GM21390 (cell line): ENCODE results near the gene PTPN7.
"Not testable (repeated sequence)": the region's sequence is repeated elsewhere in the genome, so short reads cannot be mapped to it uniquely, and the experiment has no call there.

Experiments used
- ATAC-seq: cut with Tn5 transposase; IDR thresholded peaks from one replicate; pipeline ENCODE4 v1.9.1; 2021; ENCODE audit not compliant: unreplicated experiment

PTPN7 gene

DNA sequence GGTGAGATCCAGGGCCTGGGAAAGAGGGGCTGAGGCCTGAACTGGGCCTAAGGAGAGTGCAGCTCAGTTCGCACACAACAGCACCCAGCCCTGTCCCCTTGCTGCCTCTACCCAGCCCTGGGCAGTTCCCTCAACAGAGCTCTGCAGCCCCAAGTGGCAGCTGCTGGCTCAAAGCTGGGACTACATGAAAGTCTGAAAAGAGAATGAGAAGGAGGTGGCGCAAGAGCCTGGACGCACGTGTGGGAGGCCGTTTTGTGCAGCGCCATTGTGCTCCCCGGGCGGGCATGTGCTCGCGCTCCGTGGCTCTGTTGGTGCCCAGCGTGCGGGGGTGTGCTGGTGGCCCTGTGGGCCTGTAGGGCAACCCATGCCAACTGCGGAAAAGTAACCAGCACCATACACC, 27.4 kb downstream of the PTPN7 start:
- ATAC-seq = no peak

DNA sequence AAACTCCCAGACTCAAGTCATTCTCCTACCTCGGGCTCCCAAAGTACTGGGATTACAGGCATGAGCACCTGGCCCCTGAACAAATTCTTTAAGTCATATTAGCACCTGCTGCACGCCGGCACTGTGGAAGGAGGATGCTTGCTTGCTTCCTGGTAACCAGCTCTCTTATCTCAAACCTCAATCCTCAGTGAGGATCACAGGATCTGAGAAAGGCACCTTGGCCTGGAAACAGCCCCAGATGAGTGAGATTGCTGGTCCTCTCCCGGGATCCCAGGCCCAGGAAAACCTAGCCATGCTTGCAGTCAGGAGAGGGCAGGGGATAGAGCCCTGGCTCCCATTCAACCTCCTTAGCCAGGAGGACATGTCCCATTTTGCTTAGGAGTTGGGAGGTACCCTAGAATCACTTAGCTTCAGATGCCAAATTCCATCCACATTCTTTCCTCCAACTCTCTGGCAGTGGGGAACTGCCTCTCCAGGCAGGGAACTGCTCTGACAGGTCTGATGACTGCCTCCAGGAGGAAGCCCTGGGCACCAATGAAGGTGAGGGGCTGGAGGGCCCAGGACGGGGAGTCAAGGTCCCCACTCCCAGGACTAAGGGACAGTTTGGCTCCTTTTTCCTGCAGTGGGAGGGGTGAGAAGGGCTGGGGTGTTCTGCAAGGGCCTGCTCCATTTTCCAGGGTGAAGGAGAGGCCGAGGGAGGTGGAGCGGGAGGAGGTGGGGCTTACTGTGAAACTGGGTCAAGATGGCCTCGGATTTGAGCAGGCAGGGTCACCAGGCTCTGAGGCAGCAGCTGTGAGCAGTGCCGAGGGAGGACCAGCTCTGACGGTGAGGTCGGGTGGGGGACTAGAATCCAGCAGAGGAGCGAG, 28.2 kb downstream of the PTPN7 start:
- no peak for ATAC-seq

DNA sequence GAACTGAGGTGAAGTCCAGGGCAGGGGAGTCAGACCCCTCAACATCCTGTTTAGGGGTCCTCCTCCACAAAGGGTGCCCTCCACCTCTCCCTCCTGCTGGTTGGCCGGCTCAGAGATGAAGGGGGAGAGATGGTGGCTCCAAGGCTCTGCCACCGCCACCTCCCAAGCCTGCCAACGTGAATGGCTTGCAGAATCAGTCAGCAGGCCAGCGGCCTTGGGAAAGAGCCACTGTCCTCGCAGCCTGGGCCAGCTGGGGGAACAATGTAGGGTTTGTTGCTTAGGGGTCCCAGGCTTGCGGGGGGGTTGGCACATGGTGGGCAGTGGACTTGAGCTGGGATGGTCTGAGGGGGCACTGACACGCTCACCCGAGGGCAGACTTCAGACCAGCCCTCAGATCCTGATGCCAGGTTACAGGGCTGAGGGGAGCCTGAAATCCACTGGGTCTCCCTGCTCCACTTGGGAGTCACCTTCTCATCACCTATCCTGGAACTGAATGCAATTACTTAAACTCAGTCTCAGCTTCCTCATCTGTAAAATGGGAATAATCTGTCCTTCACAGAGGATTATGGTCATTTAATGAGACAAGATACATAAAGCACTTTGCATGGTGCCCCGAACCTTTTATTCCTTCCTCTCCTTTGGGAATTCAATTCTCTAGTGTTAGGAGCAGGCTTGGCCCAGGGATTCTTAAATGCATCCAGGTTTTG, 29.4 kb downstream of the PTPN7 start:
- no peak for ATAC-seq

DNA sequence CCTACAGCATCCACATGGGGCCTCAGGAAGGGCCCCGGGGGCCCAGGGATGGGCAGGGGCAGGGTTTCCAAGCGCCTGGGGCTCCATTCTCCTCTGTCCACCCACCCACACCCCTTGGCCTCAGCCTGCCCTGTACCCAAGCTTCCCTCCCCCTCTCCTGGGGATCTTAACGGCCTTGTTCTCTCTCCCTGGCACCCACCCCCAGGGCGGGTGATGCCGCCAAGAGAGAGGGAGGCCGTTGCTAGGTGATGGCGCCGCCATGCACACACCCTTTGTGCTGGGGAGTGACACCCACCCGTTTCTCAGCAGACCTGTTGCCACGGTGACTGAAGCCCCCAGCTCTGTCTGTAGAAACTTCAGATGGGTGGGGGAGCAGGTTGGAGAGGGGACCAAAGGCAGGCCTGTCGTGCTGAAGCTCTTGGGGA, 30.1 kb downstream of the PTPN7 start:
- no peak for ATAC-seq

DNA sequence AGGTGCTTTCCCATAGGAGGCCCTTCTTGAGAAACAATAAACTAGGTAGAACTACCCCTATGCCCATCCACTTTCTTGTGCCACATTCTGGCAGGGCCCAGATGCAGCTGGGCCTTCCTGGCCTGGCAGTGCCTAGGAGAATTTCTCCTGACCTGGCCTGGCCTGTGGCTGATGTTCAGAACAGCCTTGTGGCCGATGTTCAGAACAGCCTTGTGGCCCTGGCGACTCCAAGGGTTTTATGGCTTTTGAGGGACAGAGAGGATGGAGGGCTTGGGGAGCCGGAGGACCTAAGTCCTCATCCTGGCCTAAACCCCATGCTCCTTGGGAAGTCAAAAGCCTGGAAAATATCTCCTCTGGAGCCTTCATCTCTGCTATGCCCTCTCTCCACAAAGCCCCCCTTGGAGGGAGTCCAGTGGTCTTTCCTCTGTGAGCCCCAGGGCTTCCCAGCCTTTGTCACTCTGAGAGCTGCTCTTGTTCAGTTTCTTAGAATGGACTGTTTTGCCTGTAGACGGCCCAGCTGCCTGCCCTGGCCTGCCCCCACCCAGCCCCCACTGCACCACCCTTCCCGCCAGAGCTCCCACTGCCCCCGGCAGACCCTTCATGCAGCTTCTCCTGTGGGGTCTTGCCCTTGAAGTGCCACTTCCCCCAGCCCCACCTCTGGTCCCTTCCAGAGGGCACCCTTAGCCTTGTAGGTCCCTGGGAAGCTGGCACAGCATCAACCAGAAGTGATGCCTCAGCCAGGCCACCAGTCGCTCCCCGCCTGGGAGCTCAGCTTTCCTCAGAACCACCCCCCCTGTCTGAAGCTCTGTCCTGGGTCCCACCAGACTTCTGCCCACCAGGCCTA, 30.7 kb downstream of the PTPN7 start:
- ATAC-seq = no peak

DNA sequence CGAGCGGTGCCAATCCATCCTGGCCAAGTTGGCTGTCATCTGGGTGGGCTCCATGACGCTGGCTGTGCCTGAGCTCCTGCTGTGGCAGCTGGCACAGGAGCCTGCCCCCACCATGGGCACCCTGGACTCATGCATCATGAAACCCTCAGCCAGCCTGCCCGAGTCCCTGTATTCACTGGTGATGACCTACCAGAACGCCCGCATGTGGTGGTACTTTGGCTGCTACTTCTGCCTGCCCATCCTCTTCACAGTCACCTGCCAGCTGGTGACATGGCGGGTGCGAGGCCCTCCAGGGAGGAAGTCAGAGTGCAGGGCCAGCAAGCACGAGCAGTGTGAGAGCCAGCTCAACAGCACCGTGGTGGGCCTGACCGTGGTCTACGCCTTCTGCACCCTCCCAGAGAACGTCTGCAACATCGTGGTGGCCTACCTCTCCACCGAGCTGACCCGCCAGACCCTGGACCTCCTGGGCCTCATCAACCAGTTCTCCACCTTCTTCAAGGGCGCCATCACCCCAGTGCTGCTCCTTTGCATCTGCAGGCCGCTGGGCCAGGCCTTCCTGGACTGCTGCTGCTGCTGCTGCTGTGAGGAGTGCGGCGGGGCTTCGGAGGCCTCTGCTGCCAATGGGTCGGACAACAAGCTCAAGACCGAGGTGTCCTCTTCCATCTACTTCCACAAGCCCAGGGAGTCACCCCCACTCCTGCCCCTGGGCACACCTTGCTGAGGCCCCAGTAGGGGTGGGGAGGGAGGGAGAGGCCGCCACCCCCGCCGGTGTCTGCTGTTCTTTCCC, 32.4 kb downstream of the PTPN7 start:
- no peak for ATAC-seq

DNA sequence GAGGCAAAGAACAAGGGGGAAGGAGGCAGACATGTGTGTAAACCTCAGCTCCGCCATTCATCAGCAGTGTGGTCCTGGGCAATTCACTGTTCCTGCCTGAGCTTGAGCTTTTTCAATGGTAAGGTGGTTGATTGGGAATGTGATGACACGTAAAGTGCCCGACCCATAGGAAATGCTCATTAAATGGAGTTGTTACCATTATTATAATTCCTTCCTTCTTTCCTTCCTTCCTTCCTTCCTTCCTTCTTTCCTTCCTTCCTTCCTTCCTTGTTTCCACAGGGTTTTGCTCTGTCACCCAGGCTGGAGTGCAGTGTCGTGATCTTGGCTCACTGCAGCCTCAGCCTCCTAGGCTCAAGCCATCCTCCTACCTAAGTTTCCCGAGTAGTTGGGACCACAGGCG, 33.3 kb downstream of the PTPN7 start:
- no peak for ATAC-seq

DNA sequence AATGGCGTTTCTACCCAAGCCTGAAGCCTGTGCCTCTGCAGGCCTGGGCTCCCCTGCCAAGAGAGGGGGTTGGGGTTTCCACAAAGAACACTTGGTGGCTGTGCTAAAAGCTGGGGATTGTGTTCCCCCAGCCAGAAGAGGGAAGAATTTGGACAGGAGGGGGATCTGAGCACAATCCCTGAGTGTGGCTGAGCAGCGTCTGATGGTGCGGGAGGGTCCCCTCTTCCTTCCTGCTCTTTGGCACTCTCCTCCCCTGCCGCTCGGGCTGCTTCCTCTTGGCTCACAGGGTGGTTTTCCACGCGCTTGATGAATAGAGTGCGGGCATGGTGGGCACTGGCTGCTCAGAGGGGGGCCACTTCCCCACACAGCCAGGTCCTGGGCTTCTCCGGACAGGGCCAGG, 34.0 kb downstream of the PTPN7 start:
- ATAC-seq = no peak

DNA sequence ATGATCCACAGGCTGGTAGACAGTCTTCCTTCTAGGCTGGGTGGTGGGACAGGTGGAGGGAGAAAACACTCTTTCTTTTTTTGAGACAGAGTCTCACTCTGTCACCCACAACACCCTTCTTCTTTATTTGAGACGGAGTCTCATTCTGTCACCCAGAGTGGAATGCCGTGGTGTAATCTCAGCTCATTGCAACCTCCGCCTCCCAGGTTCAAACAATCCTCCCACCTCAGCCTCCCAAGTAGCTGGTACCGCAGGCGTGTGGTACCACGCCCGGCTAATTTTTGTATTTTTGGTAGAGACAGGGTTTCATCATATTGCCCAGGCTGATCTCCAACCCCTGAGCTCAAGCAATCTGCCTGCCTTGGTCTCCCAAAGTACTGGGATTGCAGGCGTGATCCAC, 34.8 kb downstream of the PTPN7 start:
- ATAC-seq = no peak

DNA sequence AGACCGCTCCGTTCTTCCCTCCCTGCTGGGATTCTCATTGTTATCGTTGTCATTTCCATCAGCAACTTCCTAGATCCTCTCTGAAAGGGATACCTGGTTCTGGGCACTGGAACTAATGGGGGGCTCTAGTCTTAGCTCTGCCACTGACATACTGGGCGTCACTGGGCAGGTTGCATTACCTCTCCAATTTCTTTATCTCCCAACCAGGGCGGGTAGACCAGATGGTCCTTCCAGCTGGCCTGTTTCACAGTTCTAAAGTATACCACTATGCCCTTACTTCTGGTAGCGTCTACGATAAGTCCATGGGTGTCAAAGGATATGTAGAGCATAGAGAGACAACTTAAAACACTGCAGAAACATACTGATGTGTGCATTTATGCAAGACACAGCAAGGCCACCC, 36.3 kb downstream of the PTPN7 start:
- no peak for ATAC-seq

DNA sequence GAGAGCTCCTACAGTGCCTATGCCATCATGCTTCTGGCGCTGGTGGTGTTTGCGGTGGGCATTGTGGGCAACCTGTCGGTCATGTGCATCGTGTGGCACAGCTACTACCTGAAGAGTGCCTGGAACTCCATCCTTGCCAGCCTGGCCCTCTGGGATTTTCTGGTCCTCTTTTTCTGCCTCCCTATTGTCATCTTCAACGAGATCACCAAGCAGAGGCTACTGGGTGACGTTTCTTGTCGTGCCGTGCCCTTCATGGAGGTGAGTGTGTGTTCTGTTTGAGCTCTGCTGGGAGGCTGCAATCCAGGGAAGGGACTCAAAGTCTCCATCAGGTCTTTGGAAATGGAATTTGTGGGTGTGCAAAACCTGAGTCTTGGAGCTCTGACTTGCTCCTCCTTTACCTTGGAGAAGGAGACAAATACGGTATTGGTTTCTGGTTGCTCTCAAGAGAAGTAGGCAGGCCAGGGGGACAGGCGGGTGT, 37.0 kb downstream of the PTPN7 start:
- no peak for ATAC-seq

DNA sequence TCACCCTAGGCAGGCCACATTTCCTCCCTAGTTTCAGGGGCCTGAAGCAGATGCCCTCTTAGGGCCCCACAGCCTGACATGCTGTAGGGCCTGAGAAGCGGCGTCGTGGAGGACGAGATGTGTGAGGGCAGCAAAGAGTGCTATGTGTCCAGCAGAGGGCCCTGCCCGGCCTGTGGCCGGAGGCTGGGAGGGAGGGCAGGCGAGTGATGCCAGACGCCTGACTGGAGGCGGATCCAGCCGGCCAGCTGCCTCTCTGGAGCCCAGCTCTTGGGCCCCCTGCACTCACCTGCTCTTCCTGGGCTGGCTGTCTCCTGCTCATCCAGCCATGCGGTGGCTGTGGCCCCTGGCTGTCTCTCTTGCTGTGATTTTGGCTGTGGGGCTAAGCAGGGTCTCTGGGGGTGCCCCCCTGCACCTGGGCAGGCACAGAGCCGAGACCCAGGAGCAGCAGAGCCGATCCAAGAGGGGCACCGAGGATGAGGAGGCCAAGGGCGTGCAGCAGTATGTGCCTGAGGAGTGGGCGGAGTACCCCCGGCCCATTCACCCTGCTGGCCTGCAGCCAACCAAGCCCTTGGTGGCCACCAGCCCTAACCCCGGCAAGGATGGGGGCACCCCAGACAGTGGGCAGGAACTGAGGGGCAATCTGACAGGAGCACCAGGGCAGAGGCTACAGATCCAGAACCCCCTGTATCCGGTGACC, 37.6 kb downstream of the PTPN7 start, which contains the start of gene GPR37L1:
Gene GPR37L1, plus strand, starts transcription at position 279 of the 697 bp plus-strand sequence. Its CDS starts 47 bp downstream, at position 326.
- ATAC-seq = no peak

DNA sequence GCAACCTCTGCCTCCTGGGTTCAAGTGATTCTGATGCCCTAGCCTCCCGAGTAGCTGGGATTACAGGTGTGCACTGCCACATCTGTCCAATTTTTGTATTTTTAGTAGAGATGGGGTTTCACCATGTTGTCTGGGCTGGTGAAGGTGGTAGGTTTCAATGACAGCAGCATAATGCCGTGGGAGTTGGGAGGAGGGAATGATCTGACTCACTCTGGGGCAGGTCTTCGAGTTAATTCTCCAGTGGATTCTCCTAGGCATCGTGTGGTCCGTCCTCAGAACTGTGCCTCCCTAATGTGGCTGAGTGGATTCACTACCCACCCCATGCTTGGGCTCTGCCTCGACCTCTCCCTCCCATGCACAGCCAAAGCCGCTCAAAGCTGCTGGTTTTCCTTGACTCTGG, 39.4 kb downstream of the PTPN7 start:
- no peak for ATAC-seq

DNA sequence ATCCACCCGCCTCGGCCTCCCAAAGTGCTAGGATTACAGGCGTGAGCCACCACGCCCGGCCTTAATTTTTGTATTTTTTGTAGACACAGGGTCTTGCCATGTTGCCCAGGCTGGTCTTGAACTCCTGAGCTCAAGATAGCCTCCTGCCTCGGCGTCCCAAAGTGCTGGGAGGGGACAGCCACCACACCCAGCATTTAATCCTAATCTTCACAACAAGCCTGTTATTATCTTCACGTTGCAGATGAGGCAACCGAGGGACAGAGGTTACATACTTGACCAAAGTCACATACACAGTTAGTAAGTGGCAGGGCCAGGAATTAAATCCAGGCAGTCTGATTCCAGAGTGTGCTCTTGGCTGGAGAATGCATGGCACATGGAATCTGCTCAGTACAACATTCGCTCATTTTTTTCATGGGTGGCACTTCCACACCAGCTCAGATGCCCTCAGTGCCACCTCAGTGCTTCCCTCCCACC, 42.5 kb downstream of the PTPN7 start:
- ATAC-seq = no peak

DNA sequence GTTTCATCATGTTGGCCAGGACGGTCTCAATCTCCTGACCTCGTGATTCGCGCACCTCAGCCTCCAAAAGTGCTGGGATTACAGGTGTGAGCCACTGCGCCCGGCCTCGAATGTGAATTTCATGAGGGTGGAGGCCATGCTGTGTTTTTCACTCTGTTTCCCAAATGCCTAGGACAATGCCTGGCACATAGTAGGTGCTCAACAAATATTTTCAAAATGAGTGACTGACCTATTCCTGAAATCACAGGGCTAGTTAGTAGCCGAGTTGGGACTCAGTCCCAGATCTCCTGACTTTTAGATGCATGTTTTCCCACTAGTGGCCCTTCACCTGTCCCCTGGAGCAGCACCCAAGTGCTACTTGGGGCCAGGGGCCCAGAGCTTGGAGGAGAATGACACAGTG, 44.1 kb downstream of the PTPN7 start:
- no peak for ATAC-seq

DNA sequence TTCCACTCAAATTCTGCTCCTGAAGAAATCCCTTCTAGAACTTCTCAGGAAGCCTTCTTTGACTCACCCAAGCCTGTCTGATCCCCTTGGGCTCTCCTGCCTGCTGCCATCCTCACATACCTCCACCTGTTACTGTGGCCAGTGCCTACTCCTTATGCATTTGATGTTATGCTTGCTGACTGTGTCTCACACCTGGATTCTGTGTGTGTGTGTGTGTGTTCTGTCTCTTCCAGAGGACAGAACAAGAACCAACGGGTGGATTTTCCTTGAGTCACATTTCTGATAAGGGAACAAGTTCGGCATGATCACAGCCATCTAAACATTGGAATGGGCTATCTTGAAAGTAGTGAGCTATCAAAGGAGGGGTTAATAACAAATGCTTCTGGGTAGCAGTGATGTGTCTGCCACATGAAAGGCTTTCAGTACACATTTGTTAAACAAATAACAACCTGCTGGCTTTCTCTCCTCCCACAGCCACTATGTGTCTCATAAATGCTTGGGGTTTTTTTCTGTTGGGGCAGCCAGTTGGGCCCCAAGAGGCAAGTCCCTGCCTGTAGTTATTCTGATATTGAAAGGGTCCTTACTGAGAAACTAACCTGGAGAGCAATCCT, 46.6 kb downstream of the PTPN7 start:
- ATAC-seq = no peak

DNA sequence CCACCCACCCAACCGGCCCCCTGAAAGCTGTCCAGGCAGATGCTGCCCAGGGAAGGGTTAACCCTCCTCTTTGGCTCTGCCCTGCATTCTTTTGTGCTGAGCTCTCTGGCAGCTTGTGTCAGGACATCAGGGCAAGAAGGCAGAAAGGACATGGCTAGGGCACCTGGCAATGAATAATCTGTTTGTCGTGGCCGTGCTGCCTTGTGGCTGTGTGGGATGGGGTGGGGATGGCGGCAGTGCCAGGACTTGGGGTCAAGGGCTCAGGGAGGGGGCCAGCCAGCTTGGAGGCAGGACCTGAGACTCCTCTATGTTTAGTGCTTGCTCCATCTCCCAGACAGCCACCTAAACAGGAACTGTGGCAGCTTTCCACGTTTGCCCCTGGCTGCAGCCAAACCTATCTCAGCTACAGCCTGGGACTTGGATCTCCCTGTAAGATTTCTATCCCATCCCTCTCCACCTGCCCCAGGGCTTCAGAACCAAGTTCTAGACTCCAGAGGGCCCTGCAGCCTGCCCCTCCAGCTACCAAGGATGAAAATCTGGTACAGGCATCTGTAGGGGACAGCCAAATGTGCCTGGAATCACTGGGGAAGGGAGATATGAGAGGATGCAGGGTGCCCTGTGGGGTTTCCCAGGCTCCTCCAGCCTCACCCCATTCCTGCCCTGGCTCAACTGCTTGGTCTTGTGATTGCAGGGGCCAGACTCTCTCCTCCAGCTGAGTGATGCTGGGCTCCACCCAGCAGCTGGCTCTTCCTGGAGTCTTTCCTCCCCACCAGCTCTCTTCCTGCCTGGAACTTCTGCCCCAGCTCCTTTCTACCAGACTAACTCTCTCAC, 47.3 kb downstream of the PTPN7 start:
- no peak for ATAC-seq

DNA sequence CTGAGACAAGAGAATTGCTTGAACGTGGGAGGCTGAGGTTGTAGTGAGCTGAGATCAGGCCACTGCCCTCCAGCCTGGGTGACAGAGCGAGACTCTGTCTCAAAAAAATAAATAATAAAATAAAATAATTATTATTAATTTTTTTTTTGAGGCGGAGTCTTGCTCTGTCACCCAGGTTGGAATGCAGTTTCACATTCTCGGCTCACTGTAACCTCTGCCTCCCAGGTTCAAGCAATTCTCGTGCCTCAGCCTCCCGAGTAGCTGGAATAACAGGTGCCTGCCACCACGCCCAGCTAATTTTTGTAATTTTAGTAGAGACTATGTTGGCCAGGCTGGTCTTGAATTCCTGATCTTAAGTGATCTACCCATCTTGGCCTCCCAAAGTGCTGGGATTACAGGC, 48.8 kb downstream of the PTPN7 start:
- not testable (repeated sequence) for ATAC-seq
